ENCODE measurements around the gene CDKN3.

Gene CDKN3, protein sequence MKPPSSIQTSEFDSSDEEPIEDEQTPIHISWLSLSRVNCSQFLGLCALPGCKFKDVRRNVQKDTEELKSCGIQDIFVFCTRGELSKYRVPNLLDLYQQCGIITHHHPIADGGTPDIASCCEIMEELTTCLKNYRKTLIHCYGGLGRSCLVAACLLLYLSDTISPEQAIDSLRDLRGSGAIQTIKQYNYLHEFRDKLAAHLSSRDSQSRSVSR

GRCh38 chr14:54396493-54397335, at the start of gene CDKN3:
Gene CDKN3, plus strand, starts transcription at chr14:54397007. Its CDS starts 62 bp downstream, at chr14:54397069.
- peak; percentile 98 for DNase-seq

DNA sequence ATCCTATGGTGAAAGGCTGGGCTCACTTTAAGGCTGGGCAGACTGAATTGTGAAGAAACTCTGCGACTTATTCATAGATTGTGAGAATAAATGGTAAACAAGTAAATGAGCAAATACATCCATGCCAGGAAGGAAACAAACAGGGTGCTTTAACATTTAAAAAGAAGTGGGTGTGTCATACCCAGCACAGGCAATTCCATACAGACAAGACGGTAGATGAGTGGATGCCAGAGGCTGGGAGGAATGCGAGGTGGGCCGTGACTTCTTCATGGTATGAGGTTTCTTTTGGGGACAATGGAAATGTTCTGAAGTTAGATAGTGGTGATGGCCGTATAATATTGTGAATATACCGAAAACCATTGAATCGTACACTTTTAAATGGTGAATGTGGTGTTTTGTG, 49.8 kb upstream of the CDKN3 start:
- no peak for DNase-seq

- DNase-seq, result no peak
These were observed 48.7 kb upstream of the CDKN3 start for GRCh38 chr14:54348001-54348611.

- no peak for DNase-seq
These were observed 47.7 kb upstream of the CDKN3 start for GRCh38 chr14:54348923-54349620.

DNA sequence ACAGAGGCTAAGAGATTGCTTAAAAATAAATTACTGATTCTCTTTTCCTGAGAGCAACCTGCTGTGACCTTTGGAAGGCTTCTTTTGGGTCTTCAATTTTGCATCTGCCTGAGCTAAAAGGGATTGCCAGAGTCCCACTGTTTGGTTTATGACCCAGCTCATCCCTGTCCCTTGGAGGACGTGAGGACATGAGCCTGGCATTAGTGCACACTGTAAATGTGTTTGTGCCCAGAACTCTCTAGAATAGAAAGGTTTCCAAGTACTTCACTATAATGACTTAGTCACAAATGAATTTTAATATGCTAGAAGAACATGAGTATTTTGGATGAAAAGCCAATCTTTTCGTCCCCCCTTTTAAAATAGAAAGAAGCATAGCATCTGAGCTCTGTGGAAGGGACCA, 47.1 kb upstream of the CDKN3 start:
- DNase-seq, result no peak

- no peak for DNase-seq
These were observed 46.6 kb upstream of the CDKN3 start for GRCh38 chr14:54350203-54350602.

GRCh38 chr14:54353266-54353665, 43.5 kb upstream of the CDKN3 start:
- no peak for DNase-seq

DNA sequence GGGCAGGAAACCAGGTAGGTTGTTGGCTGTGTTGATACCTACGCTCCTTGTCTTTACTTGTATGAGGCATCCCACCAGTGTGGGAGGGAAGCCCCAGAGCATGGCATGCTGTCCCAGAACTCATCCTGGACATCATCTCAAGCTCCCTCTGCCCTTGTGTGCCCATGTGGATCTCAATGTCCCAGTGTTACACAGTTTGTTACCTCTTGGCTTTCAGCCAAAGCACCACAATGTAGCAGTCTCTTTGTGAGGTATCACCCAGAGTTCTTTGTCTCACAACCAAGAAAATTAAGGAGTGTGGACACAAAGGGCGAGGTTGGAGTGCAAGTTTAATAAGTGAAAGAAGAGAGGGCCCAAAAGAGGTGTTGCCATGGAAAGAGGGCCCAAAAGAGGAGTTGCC, 43.1 kb upstream of the CDKN3 start:
- DNase-seq, result no peak

- DNase-seq, result no peak
These were observed 42.7 kb upstream of the CDKN3 start for GRCh38 chr14:54354096-54354495.

DNA sequence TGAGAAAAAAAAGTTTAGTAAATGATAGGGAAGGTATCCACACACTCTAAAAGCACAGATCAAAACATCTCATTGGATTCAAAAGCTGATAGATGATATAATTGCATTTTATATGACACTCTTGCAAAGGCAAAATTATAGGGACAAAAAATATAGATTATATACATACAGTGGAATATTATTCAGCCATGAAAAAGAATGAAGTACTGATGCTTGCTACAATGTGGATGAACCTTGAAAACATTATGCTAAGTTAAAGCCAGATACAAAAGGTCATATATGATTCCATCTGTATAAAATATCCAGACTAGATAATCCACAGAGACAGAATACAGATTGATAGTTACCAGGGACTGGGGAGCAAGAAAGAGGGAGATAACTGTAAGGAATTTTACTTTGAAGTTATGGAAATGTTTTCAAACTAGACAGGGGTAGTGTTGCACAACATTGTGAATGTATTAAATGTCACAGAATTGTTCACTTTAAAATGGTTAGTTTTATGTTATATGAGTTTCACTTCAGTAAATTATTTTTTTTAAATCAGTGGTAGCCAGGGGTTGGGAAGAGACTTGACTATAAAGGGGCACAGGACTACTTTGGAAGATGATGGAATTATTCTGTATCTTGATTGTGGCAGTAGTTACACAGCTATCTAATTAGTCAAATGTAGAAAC, 41.7 kb upstream of the CDKN3 start:
- DNase-seq, result no peak

DNA sequence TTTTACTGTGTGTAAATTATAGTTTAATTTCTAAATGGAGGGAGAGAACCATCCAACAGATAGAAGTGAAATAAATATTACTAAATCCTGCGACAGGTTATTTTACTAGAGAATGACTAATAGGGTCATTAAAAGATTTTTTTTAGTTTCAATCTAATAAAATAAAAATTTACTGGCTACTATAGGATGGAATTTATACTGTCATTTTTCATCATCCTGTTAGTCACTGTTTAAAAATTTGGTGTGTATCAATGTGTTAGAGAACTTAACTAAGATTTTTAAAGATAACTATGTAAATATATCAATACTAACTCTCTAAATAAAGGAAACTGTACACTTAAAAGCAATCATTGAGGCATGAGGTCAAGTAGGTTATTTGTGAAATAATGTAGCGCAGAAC, 41.1 kb upstream of the CDKN3 start:
- no peak for DNase-seq

- DNase-seq, result no peak
These were observed 40.6 kb upstream of the CDKN3 start for GRCh38 chr14:54356172-54356571.

DNA sequence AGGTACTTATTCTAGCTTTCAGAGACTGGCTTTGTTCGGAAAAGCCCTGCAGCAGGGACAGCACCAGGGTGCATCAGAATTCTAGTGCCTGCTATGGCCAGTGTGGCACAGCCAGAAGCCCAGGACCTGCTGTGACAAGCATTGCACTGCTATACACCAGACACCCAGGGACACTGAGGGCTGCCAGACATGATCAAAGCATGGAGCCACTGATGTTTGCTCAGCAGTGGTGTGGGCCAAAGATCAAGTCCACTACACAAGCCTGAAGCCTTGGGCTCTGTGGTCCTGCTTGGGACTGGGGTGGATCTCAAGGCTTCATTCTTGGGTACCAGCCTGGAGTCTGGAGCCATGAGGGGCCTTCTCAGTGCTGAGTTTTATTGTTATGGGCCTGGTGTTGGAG, 36.1 kb upstream of the CDKN3 start:
- no peak for DNase-seq

GRCh38 chr14:54362089-54362504, 34.7 kb upstream of the CDKN3 start:
- DNase-seq, result no peak

DNA sequence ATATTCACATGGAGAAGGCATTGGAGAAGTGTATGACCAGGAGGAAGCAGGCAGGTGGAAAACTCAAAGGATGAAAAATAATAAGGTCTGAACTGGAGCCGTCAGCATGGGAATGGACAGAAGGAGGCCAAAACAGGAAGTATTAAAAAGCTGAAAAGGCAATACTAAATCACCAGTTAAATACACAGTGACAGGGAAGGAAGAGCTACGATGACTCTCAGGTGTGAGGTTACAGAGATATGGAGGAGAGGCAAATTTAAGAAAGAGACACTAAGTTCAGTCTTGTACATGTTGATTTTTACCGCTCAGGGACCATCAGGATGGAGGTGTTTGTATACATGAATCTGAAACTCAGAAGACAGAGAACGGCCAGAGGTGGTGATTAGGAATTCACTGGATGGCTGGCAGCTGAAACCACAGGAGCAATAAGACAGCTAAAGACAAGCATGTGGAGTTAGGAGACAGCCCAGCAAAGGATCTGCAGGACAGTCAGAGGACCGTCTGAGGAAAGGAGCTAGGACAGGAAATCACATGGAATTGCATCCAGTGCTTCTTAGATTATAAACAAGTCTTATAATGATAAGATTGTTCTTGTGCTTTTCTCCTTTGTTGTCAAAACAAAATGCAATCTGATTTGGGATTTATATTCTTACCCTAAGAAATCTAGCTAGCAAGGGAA, 33.9 kb upstream of the CDKN3 start:
- DNase-seq, result no peak

DNA sequence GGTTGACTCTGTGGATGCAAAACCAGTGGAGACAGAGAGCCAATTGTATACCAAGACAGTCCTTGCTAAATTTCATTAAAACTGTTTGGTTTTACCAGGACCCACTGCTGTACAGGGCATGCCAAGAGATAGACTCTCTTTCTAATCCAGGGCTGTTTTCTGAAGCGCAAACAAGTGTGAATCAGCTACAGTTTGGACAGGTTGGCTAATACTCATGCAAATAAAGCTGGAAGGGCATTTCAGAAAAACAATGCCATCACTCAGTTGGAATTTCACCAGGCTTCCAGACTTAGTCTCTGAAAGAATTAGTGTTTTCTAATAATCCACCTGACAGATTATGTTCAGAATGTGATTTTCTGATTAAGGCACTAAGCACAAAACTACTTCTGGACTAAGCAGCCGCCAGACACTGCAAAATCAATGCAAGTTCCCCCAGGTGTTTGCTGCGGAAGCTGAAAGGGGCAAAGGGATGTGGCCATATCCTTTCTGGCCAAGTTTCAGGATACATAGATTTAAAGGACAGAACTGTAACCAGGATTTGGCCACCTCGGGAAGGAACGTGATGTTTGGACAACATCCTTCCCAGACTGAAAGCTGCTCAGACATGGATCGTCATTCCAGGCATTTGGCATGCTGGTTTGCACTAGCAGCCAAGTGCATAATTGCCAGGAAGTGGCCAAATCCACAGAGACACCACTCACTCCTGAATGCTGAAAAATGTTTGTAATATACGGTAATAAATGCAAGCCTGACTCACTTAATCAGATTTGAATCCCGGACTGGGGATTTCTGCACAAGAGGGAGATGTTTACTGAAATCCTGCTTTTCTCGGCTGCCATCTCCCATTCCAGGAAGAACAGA, 32.0 kb upstream of the CDKN3 start:
- no peak for DNase-seq

GRCh38 chr14:54366736-54367735, 29.8 kb upstream of the CDKN3 start:
- peak in 1 of 2 experiments; percentile 32 for DNase-seq

GRCh38 chr14:54368291-54368690, 28.5 kb upstream of the CDKN3 start:
- no peak for DNase-seq

- no peak for DNase-seq
These were observed 27.5 kb upstream of the CDKN3 start for GRCh38 chr14:54369343-54369742.

All from activated T-cell treated with anti-CD3 and anti-CD28 coated beads, Interleukin-2, amount 50 U/mL, for 48 hours (primary cell).